PC-9 (cell line): ENCODE results near the gene C1QTNF12.

Experiments used
- EZH2 ChIP-seq: fragments of 200-600 bp; sonication (generic); IDR thresholded peaks from 2 replicates; pipeline ENCODE4 v1.8.0; 2017; ENCODE audit warnings: antibody characterized with exemption, low read depth
- TF ChIP-seq, protein P1 (sequence below): fragments of 200-600 bp; sonication (generic); conservative IDR thresholded peaks from 2 replicates; pipeline ENCODE4 v1.6.1; 2017; ENCODE audit warnings: mixed run types, antibody characterized with exemption, mild to moderate bottlenecking, moderate library complexity

DNA sequence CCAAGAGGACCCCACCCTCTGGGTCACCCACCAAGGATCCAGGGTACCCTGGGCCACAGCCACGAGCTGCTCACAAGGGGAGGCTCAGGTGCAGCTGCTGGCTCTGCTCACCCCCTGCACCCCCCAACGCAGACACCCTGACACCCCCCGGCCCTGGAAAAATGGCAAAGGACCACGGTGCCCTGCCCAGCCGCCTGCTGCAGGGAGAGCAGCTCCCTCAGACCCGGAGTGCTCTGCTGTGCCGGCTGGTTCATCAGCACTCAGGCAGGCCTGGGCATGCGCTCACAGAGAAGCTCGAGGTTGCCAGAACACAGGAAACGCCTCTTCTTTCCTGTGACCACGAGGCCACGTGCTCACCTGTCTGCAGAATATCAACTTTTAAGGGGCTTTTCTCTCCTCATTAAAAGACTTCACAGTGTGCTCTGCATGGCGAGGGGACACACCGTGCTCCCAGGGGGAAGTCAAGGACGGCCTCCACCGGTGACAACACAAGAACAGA lies 4.3 kb upstream of the C1QTNF12 start:
- TF ChIP-seq, protein P1, sequence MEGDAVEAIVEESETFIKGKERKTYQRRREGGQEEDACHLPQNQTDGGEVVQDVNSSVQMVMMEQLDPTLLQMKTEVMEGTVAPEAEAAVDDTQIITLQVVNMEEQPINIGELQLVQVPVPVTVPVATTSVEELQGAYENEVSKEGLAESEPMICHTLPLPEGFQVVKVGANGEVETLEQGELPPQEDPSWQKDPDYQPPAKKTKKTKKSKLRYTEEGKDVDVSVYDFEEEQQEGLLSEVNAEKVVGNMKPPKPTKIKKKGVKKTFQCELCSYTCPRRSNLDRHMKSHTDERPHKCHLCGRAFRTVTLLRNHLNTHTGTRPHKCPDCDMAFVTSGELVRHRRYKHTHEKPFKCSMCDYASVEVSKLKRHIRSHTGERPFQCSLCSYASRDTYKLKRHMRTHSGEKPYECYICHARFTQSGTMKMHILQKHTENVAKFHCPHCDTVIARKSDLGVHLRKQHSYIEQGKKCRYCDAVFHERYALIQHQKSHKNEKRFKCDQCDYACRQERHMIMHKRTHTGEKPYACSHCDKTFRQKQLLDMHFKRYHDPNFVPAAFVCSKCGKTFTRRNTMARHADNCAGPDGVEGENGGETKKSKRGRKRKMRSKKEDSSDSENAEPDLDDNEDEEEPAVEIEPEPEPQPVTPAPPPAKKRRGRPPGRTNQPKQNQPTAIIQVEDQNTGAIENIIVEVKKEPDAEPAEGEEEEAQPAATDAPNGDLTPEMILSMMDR, result no peak
- no peak for TF ChIP-seq EZH2
